Hepatocyte (in vitro differentiated cells): ENCODE data around the gene YJU2.

Source experiments
- CTCF ChIP-seq: fragments of 200-600 bp; sonication (generic); IDR thresholded peaks from 2 replicates; pipeline ENCODE4 v1.5.1; 2016; ENCODE audit warnings: antibody characterized with exemption, mild to moderate bottlenecking; ENCODE audit not compliant: poor library complexity
- EZH2 ChIP-seq: fragments of 200-600 bp; sonication (generic); IDR thresholded peaks from 2 replicates; pipeline ENCODE4 v1.6.1; 2016; ENCODE audit warnings: antibody characterized with exemption, mild to moderate bottlenecking, borderline replicate concordance
- EZH2phosphoT487 ChIP-seq: fragments of 200-600 bp; sonication (generic); IDR thresholded peaks from one replicate; pipeline ENCODE4 v1.6.1; 2018; ENCODE audit warnings: antibody characterized with exemption, mild to moderate bottlenecking, low read depth, moderate library complexity; ENCODE audit not compliant: unreplicated experiment, severe bottlenecking

GRCh38 chr19:4241824-4242430 lies 5.0 kb upstream of the YJU2 start:
- TF ChIP-seq CTCF (no peak), EZH2phosphoT487 (no peak), EZH2 (no peak)
